ENCODE results near the gene HTN3. TPM values are rescaled to one million over a fixed set of nuclear protein-coding genes. Genes with fewer than 3 reads are reported as not detected.

Gene HTN3
- total and polyA plus RNA-seq, 9 of the 15 experiments (the other 6 are each of a cell fraction or from before 2014, with no cell fraction given) = not detected

GRCh38 chr4:69995526-69996016 is 32.7 kb upstream of the HTN3 start, which contains the start of gene STATH:
Gene STATH, plus strand, starts transcription at chr4:69995966. Its CDS starts 2,472 bp downstream, at chr4:69998438.
- WGBS (ENCODE audit: insufficient coverage, low coverage, missing lambda C conversion rate) = 0% methylated on average over 3 of the region's 3 CpGs
- no peaks in the 10 kb centered on the region for H4K20me1 ChIP-seq (replicated peaks; ENCODE audit: control insufficient read depth, insufficient read depth, low read length)
- no peak within 1 kb of the TSS for H3K4me3 ChIP-seq
- FAIRE-seq (no peak), ATAC-seq (no peak), DNase-seq (ENCODE audit: extremely low read depth in 1 of 4, low spot score in 3 of 4) (no peak)
- POLR2A ChIA-PET = no interaction called here
- H3K79me2 ChIP-seq (ENCODE audit: control insufficient read depth, insufficient read depth, low read length) = no peaks in the 10 kb centered on the region
- H3K27ac ChIP-seq (ENCODE audit: extremely low read depth, low read depth, low read length) = no peak within 1 kb of the TSS
- H3K9me1 ChIP-seq (ENCODE audit: control insufficient read depth, insufficient read depth, low read length) = no peaks in the 10 kb centered on the region
- in situ Hi-C loops (cut with MboI) = no loop called here
- no TSS peak for BruUV-seq (replicated peaks)
- no peaks in the 10 kb centered on the region for H3K9me3 ChIP-seq (replicated peaks; ENCODE audit: control insufficient read depth, insufficient read depth, low read depth, low read length)
- no peaks in the 10 kb centered on the region for H3K4me1 ChIP-seq (replicated peaks in 1 of 2; ENCODE audit: control insufficient read depth in 2 of 2, insufficient read depth in 2 of 2, low read length in 2 of 2)
- H3K36me3 ChIP-seq (ENCODE audit: control insufficient read depth, insufficient read depth, low read length) = no peaks in the 10 kb centered on the region
- H2AFZ ChIP-seq (ENCODE audit: low read depth, low read length) = no peak within 1 kb of the TSS
- no peak within 1 kb of the TSS for H3K4me2 ChIP-seq (ENCODE audit: insufficient read depth, low read length)
- intact Hi-C loops (cut with micrococcal nuclease) = no loop called here
- no peak for TF ChIP-seq ATF3 (IDR thresholded peaks at IDR 0.05)
- no peak for TF ChIP-seq ATF3 (CRISPR knock-in tag; conservative IDR thresholded peaks at IDR 0.05)
- no peak for TF ChIP-seq RBM34 (IDR thresholded peaks at IDR 0.05; ENCODE audit: borderline replicate concordance, insufficient read depth, low read length)
- TF ChIP-seq CBX1 (IDR thresholded peaks at IDR 0.05; ENCODE audit: low read depth) = no peak
- TF ChIP-seq MECOM (CRISPR knock-in tag; IDR thresholded peaks at IDR 0.05) = no peak
- TF ChIP-seq ETV5 (CRISPR knock-in tag; IDR thresholded peaks at IDR 0.05; ENCODE audit: low read depth) = no peak
- no peak for TF ChIP-seq ZNF311 (CRISPR knock-in tag; IDR thresholded peaks at IDR 0.05)
- TF ChIP-seq SAFB (IDR thresholded peaks at IDR 0.05; ENCODE audit: borderline replicate concordance, low read depth, low read length) = no peak
- TF ChIP-seq TOE1 (IDR thresholded peaks at IDR 0.05; ENCODE audit: borderline replicate concordance) = no peak
- no peak for TF ChIP-seq TOE1 (CRISPR knock-in tag; IDR thresholded peaks at IDR 0.05; ENCODE audit: borderline replicate concordance, low read depth)
- no peak for TF ChIP-seq ZNF174 (CRISPR knock-in tag; IDR thresholded peaks at IDR 0.05)
- TF ChIP-seq BDP1 (IDR thresholded peaks at IDR 0.05; ENCODE audit: insufficient read depth, insufficient read length) = no peak
- no peak for TF ChIP-seq ELK1 (CRISPR knock-in tag; IDR thresholded peaks at IDR 0.05)
- TF ChIP-seq ZC3H4 (CRISPR knock-in tag; IDR thresholded peaks at IDR 0.05; ENCODE audit: borderline replicate concordance) = no peak
- TF ChIP-seq PCBP1 (IDR thresholded peaks at IDR 0.05; ENCODE audit: low read depth, low read length, poor library complexity, severe bottlenecking) = no peak
- no peak for TF ChIP-seq CLOCK (CRISPR knock-in tag; IDR thresholded peaks at IDR 0.05; ENCODE audit: borderline replicate concordance)
- no peak for TF ChIP-seq THRAP3 (IDR thresholded peaks at IDR 0.05; ENCODE audit: borderline replicate concordance)
- no peak for TF ChIP-seq TBP (optimal IDR thresholded peaks at IDR 0.05; ENCODE audit: low read depth, low read length)
- H3K27me3 ChIP-seq (ENCODE audit: control insufficient read depth in 2 of 2, insufficient read depth in 2 of 2, low read length in 2 of 2) = no peaks in the 10 kb centered on the region
- CTCF ChIA-PET (ENCODE audit: low intra/inter-chr PET ratio) = no interaction called here
- H3K9ac ChIP-seq (ENCODE audit: insufficient read depth in 1 of 2, low read depth in 2 of 2, low read length in 2 of 2) = no peak within 1 kb of the TSS
